Stimulated activated CD8-positive, alpha-beta memory T cell treated with anti-CD3 and anti-CD28 coated beads, Interleukin-4, amount 100 ng/mL, for 4 hours (primary cell): ENCODE results near the gene ZFAND3.

ENCODE experiments used
- DNase-seq, 2 donors: peaks; one replicate each; pipeline ENCODE4 v3.0.0-alpha.2; 2020; ENCODE audit warnings: low read depth in 2 of 2, low spot score in 1 of 2

Gene ZFAND3

GRCh38 chr6:38163186-38164130 lies 343.9 kb downstream of the ZFAND3 start:
- DNase-seq = no peak

- DNase-seq = no peak
Measured at GRCh38 chr6:38164131-38164481, 344.6 kb downstream of the ZFAND3 start.

- DNase-seq = no peak
Measured at GRCh38 chr6:38164671-38165108, 345.2 kb downstream of the ZFAND3 start.

- no peak for DNase-seq
Measured at GRCh38 chr6:38166411-38167240, 347.1 kb downstream of the ZFAND3 start.

- DNase-seq = no peak
Measured at GRCh38 chr6:38167598-38167997, 348.1 kb downstream of the ZFAND3 start.

- no peak for DNase-seq
Measured at GRCh38 chr6:38168126-38168525, 348.6 kb downstream of the ZFAND3 start.

- no peak for DNase-seq
Measured at GRCh38 chr6:38168699-38169098, 349.2 kb downstream of the ZFAND3 start.

GRCh38 chr6:38169221-38169976 lies 349.9 kb downstream of the ZFAND3 start:
- no peak for DNase-seq

GRCh38 chr6:38169977-38170526 lies 350.5 kb downstream of the ZFAND3 start:
- no peak for DNase-seq

GRCh38 chr6:38170666-38171355 lies 351.3 kb downstream of the ZFAND3 start:
- no peak for DNase-seq

- DNase-seq = no peak
Measured at GRCh38 chr6:38171997-38172738, 352.6 kb downstream of the ZFAND3 start.

GRCh38 chr6:38172739-38173410 lies 353.3 kb downstream of the ZFAND3 start:
- DNase-seq = no peak

- DNase-seq = no peak
Measured at GRCh38 chr6:38173909-38174308, 354.4 kb downstream of the ZFAND3 start.

- no peak for DNase-seq
Measured at GRCh38 chr6:38174315-38174714, 354.8 kb downstream of the ZFAND3 start.

- no peak for DNase-seq
Measured at GRCh38 chr6:38174806-38175495, 355.4 kb downstream of the ZFAND3 start.

- DNase-seq = no peak
Measured at GRCh38 chr6:38175786-38176185, 356.3 kb downstream of the ZFAND3 start.

GRCh38 chr6:38176797-38177751 lies 357.5 kb downstream of the ZFAND3 start:
- no peak for DNase-seq
